Adrenal gland (tissue), 12 donors: ENCODE data around the gene ARHGEF11. TPM values are rescaled to one million over a fixed set of nuclear protein-coding genes. Genes with fewer than 3 reads are reported as not detected.

Experiments
- DNase-seq, 7 donors: peaks; one replicate each; pipeline ENCODE4 v3.0.0-alpha.2; 2019 to 2020
- H3K27ac ChIP-seq, 5 donors: fragments of 200-600 bp; sonication (generic) in 4 of 5; 1 replicate in 3 of 5; 2 replicates in 2 of 5; pipeline versions ENCODE4 v1.5.1 to v1.8.0; 2016 to 2020; ENCODE audit warnings: mild to moderate bottlenecking in 1 of 5
- H3K27me3 ChIP-seq: fragments of 200-600 bp; 2 replicates; pipeline ENCODE4 v1.8.0; 2021
- H3K36me3 ChIP-seq, 2 donors: fragments of 200-600 bp; replicated peaks in 1 of 2; 1 replicate in 1 of 2; 2 replicates in 1 of 2; pipeline versions ENCODE4 v1.5.1 to v1.8.0; 2018 to 2022
- H3K4me1 ChIP-seq, 2 donors: fragments of 200-600 bp; replicated peaks in 1 of 2; 1 replicate in 1 of 2; 2 replicates in 1 of 2; pipeline versions ENCODE4 v1.5.1 to v1.8.0; 2018 to 2021
- H3K4me3 ChIP-seq, 4 donors: fragments of 200-600 bp; sonication (generic) in 3 of 4; one replicate each; pipeline ENCODE4 v1.5.1; 2016 to 2018
- H3K9me3 ChIP-seq, 3 donors: fragments of 200-600 bp; sonication (generic) in 1 of 3; replicated peaks in 1 of 3; 1 replicate in 2 of 3; 2 replicates in 1 of 3; pipeline versions ENCODE4 v1.5.1 to v1.8.0; 2016 to 2021
- CTCF ChIP-seq, 6 experiments: fragments of 450-650 bp in 4 of 6; fragments of 200-600 bp in 2 of 6; sonication (generic) in 1 of 6; IDR thresholded peaks; 1 replicate in 5 of 6; 2 replicates in 1 of 6; pipeline versions ENCODE4 v1.5.1 to v1.8.0; 2016 to 2021; ENCODE audit warnings: antibody characterized with exemption in 6 of 6, mild to moderate bottlenecking in 2 of 6, moderate library complexity in 1 of 6
- POLR2A ChIP-seq, 2 donors: fragments of 450-650 bp; IDR thresholded peaks; one replicate each; pipeline ENCODE4 v1.6.1; 2017; ENCODE audit warnings: antibody characterized with exemption in 2 of 2, mild to moderate bottlenecking in 2 of 2, moderate library complexity in 1 of 2
- WGBS, 4 donors: extraction: QIAGEN DNeasy Blood & Tissue Kit in 2 of 4; methylation state at CpG; one replicate each; pipeline versions ENCODE4 v1.1.5 to v1.1.7; 2013 to 2017; 5-methylcytosine and 5-hydroxymethylcytosine counted together
- intact Hi-C, 2 donors: fragments of 100-400 bp; cut with DNase I; formaldehyde crosslinking; loops; one replicate each; pipeline versions ENCODE4 v1.14.1 to v1.15.0; 2022 to 2023
- polyA plus RNA-seq, 3 donors: library from polyadenylated mRNA; stranded (reverse); fragments of 200-250 nt in 2 of 3; fragments of 350-450 nt in 1 of 3; fragmentation: Illumina TruSeq in 1 of 3; extraction: RNeasy Lipid Tissue Mini Kit (QIAGEN cat#74804) in 1 of 3; gene quantifications; one replicate each; pipeline ENCODE4 v1.2.3, GENCODE V29; 2013 to 2014
- total RNA-seq, 9 donors: library from RNA; depleted of rRNA in 4 of 9; stranded (reverse); fragments of >200 nt in 4 of 9; fragments of 120-200 nt in 1 of 9; fragmentation: NEBNext Ultra II Directional in 1 of 9; extraction: Animal tissue kit (Norgen Biotek cat#: 25700) in 1 of 9; gene quantifications; one replicate each; pipeline versions ENCODE4 v1.1.0 to v1.2.4, GENCODE V29; 2013 to 2023
- donor health status: healthy with polysubstance abuse.
- donor health status: Bipolar disorder and iron deficiency.
- donor health status: DM: yes; HTN: yes; CAD: no.
- donor health status: DM: no; HTN: no; CAD: no.
- donor health status: DM: no; HTN: no; CAD: no.
- donor health status: DM: yes; HTN: yes; CAD: no.

Gene ARHGEF11
- total and polyA plus RNA-seq, 12 donors, result 14.2 to 69.2 (median 38.3) TPM

GRCh38 chr1:156995412-156995811 lies 50.1 kb downstream of the ARHGEF11 start:
- intact Hi-C loops, result no loop called here
- DNase-seq, result no peak
- Histone ChIP-seq H3K4me3 (no peak overlapping the region), H3K27me3 (no peaks in the 10 kb centered on the region), H3K27ac (no peak overlapping the region), H3K36me3 (peaks cover 0 to 4% of the 10 kb centered on the region in 2 donors), H3K4me1 (peaks cover 0 to 10% of the 10 kb centered on the region in 2 donors), H3K9me3 (no peaks in the 10 kb centered on the region)
- no peak for TF ChIP-seq CTCF (IDR thresholded peaks at IDR 0.05)
- TF ChIP-seq POLR2A (IDR thresholded peaks at IDR 0.05), result no peak
- 87 to 92% (median 91%) methylated on average over 5 of the region's 5 CpGs for WGBS, 4 donors

GRCh38 chr1:156994277-156994676 lies 51.3 kb downstream of the ARHGEF11 start:
- H3K4me1 ChIP-seq, result peaks cover 0 to 10% of the 10 kb centered on the region in 2 donors
- peaks cover 0 to 4% of the 10 kb centered on the region in 2 donors for H3K36me3 ChIP-seq
- no peak overlapping the region for H3K4me3 ChIP-seq
- H3K27me3 ChIP-seq, result no peaks in the 10 kb centered on the region
- intact Hi-C loops, result no loop called here
- no peak for DNase-seq
- H3K9me3 ChIP-seq, result no peaks in the 10 kb centered on the region
- no peak overlapping the region for H3K27ac ChIP-seq
- WGBS, 4 donors, result 77 to 89% (median 84%) methylated on average over 2 of the region's 2 CpGs
- TF ChIP-seq POLR2A (IDR thresholded peaks at IDR 0.05) (no peak), CTCF (IDR thresholded peaks at IDR 0.05) (no peak)

GRCh38 chr1:156993426-156994147 lies 52.0 kb downstream of the ARHGEF11 start:
- H3K36me3 ChIP-seq, result peaks cover 0 to 4% of the 10 kb centered on the region in 2 donors
- peaks cover 0 to 6% of the 10 kb centered on the region in 2 donors for H3K4me1 ChIP-seq
- intact Hi-C loops, result no loop called here
- 83 to 86% (median 84%) methylated on average over 6 of the region's 6 CpGs for WGBS, 4 donors
- H3K27ac ChIP-seq, result no peak overlapping the region
- no peak for TF ChIP-seq CTCF (IDR thresholded peaks at IDR 0.05)
- no peak for TF ChIP-seq POLR2A (IDR thresholded peaks at IDR 0.05)
- no peaks in the 10 kb centered on the region for H3K27me3 ChIP-seq
- DNase-seq, result no peak
- H3K9me3 ChIP-seq, result no peaks in the 10 kb centered on the region
- no peak overlapping the region for H3K4me3 ChIP-seq

DNA sequence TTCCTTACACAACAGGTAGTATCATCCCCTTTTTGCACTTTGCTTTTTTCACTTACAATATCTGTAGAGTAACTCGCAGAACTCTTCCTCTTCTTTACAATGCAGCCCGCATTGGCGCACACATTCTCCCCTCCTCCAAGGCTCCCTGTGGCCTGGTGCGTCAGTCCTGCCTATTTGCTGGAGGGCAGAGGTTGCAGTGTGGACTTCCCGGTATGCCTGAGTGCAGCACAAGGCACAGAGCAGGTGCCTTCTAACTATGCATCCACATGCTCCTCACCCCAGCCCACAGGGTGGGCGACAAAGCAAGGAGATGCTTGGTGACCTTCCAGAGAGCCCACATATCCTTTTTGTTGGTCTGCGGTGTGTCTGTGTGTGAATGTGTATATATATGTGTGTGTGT lies 53.3 kb downstream of the ARHGEF11 start:
- WGBS, 4 donors, result 96 to 98% (median 98%) methylated on average over 6 to 7 of the region's 7 CpGs
- H3K9me3 ChIP-seq, result no peaks in the 10 kb centered on the region
- intact Hi-C loops, result no loop called here
- TF ChIP-seq POLR2A (IDR thresholded peaks at IDR 0.05), result no peak
- TF ChIP-seq CTCF (IDR thresholded peaks at IDR 0.05), result no peak
- no peak for DNase-seq
- peaks cover 0 to 4% of the 10 kb centered on the region in 2 donors for H3K36me3 ChIP-seq
- no peak overlapping the region for H3K27ac ChIP-seq
- H3K27me3 ChIP-seq, result no peaks in the 10 kb centered on the region
- no peak overlapping the region for H3K4me3 ChIP-seq
- no peaks in the 10 kb centered on the region for H3K4me1 ChIP-seq
